Measurements from ENCODE around the gene DPYD.

DNA sequence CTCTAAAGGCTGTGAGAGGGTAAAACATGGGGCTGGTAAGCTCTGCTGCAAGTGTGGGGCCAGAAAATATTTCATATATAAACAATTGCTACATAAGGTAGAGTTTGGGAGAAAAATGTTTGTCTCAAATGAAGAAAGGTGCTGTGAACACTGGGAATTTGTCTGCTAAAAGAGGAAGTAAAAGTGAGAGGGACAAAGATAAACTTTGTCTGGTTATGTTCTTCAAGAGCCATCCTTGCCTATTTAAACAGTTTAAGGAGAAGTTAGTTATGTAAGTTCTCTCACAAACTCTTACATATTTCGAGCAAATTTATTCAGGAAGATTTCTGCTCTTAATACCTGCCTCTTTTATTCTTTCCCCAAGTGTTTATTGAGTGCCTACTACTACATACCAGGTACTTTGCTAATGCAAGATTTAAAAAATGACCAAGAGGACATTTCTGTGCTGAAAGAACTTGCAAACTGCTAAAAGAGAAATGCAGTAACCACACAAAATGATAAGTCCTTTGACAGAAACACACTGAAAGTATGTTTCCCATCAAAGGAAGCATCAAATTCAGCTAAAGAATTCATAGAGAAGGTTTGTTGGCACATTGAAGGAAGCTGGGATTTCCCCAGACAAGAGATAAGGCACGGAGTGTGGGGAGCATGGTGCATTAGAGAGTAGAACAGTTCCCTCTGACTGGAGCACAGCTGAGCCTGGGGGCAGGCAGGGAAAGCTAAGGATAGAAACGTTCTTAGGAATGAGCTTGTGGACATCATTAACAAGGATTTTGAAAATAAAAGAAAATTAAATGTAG, 650.1 kb downstream of the DPYD start:
- TF ChIP-seq, protein P1, sequence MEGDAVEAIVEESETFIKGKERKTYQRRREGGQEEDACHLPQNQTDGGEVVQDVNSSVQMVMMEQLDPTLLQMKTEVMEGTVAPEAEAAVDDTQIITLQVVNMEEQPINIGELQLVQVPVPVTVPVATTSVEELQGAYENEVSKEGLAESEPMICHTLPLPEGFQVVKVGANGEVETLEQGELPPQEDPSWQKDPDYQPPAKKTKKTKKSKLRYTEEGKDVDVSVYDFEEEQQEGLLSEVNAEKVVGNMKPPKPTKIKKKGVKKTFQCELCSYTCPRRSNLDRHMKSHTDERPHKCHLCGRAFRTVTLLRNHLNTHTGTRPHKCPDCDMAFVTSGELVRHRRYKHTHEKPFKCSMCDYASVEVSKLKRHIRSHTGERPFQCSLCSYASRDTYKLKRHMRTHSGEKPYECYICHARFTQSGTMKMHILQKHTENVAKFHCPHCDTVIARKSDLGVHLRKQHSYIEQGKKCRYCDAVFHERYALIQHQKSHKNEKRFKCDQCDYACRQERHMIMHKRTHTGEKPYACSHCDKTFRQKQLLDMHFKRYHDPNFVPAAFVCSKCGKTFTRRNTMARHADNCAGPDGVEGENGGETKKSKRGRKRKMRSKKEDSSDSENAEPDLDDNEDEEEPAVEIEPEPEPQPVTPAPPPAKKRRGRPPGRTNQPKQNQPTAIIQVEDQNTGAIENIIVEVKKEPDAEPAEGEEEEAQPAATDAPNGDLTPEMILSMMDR (IDR thresholded peaks at IDR 0.05; ENCODE audit: low read length): no peak
- TF ChIP-seq EZH2 (optimal IDR thresholded peaks at IDR 0.05; ENCODE audit: low read depth, low read length): no peak
